HepG2 (cell line): ENCODE results near the gene IGIP. TPM values are rescaled to one million over a fixed set of nuclear protein-coding genes. Genes with fewer than 3 reads are reported as not detected.

Experiments used
- AFF4 ChIP-seq: sonication (generic); formaldehyde crosslinking; IDR thresholded peaks from 2 replicates; pipeline ENCODE4 v1.4.0; 2020; ENCODE audit warnings: missing genetic modification reagents
- ATF7-NPFF ChIP-seq: sonication (generic); formaldehyde crosslinking; IDR thresholded peaks from 2 replicates; pipeline ENCODE4 v1.8.1; 2023; ENCODE audit warnings: mild to moderate bottlenecking, low read depth, missing genetic modification reagents, moderate library complexity
- BRF2 ChIP-seq: sonication (generic); formaldehyde crosslinking; IDR thresholded peaks from 2 replicates; pipeline ENCODE4 v1.8.1; 2022; ENCODE audit warnings: mild to moderate bottlenecking, missing genetic modification reagents
- CEBPB ChIP-seq: IDR thresholded peaks from 2 replicates; pipeline ENCODE4 v1.6.1; 2011; ENCODE audit warnings: low read depth, low read length, improper control_type of control experiment, borderline replicate concordance
- DNMT1 ChIP-seq: sonication (generic); formaldehyde crosslinking; IDR thresholded peaks from 2 replicates; pipeline ENCODE4 v1.5.1; 2020; ENCODE audit warnings: mild to moderate bottlenecking, missing genetic modification reagents
- ERF ChIP-seq: IDR thresholded peaks from 2 replicates; pipeline ENCODE4 v1.6.1; 2018; ENCODE audit warnings: missing biosample characterization, missing genetic modification reagents
- EZH2 ChIP-seq: conservative IDR thresholded peaks from 2 replicates; pipeline ENCODE4 v1.6.1; 2012; ENCODE audit warnings: mild to moderate bottlenecking, low read depth, low read length, moderate library complexity
- HNF4A ChIP-seq: sonication (generic); formaldehyde crosslinking; IDR thresholded peaks from 2 replicates; pipeline ENCODE4 v1.4.0; 2020; ENCODE audit warnings: missing genetic modification reagents
- IKZF5 ChIP-seq: IDR thresholded peaks from 2 replicates; pipeline ENCODE4 v1.6.1; 2018; ENCODE audit warnings: missing genetic modification reagents, mild to moderate bottlenecking, missing compliant biosample characterization
- NFAT5 ChIP-seq: sonication (generic); formaldehyde crosslinking; IDR thresholded peaks from 2 replicates; pipeline ENCODE4 v1.4.0; 2020; ENCODE audit warnings: missing genetic modification reagents
- SP2 ChIP-seq: sonication (generic); formaldehyde crosslinking; IDR thresholded peaks from 2 replicates; pipeline ENCODE4 v1.5.1; 2020; ENCODE audit warnings: mild to moderate bottlenecking, missing genetic modification reagents
- TEAD3 ChIP-seq: optimal IDR thresholded peaks from 2 replicates; pipeline ENCODE3; 2016; ENCODE audit warnings: borderline replicate concordance
- YEATS2 ChIP-seq: sonication (generic); formaldehyde crosslinking; IDR thresholded peaks from 2 replicates; pipeline ENCODE4 v1.4.0; 2020; ENCODE audit warnings: missing genetic modification reagents, borderline replicate concordance
- ZNF292 ChIP-seq: sonication (generic); formaldehyde crosslinking; IDR thresholded peaks from 2 replicates; pipeline ENCODE4 v1.8.1; 2022; ENCODE audit warnings: mild to moderate bottlenecking, low read depth, missing genetic modification reagents, borderline replicate concordance
- ZNF296 ChIP-seq: sonication (generic); formaldehyde crosslinking; conservative IDR thresholded peaks from 2 replicates; pipeline ENCODE4 v1.5.0; 2020; ENCODE audit warnings: mild to moderate bottlenecking, missing genetic modification reagents
- ZNF564 ChIP-seq: sonication (generic); formaldehyde crosslinking; IDR thresholded peaks from 2 replicates; pipeline ENCODE4 v1.8.1; 2023; ENCODE audit warnings: mild to moderate bottlenecking, missing genetic modification reagents
- ZNF768 ChIP-seq: sonication (generic); formaldehyde crosslinking; IDR thresholded peaks from 2 replicates; pipeline ENCODE4 v1.4.0; 2020; ENCODE audit warnings: missing genetic modification reagents
- polyA plus RNA-seq, 8 experiments: library from polyadenylated mRNA; depleted of rRNA in 3 of 8; stranded (reverse) in 7 of 8; unstranded in 1 of 8; fragments of >200 nt; fragmentation: Illumina TruSeq in 4 of 8; extraction: Trizol in 4 of 8; gene quantifications; 2 replicates each; pipeline versions ENCODE4 v1.2.1 to v1.2.3, GENCODE V29; 2011 to 2016; ENCODE audit warnings: low read depth in 4 of 8, missing spikeins in 1 of 8, mixed read lengths in 1 of 8; ENCODE audit not compliant: insufficient read depth in 1 of 8
- total RNA-seq, 5 experiments: library from RNA; depleted of rRNA; stranded (reverse); fragments of >200 nt; fragmentation: Illumina TruSeq; extraction: Trizol; gene quantifications; 2 replicates each; pipeline ENCODE4 v1.2.3, GENCODE V29; 2016; ENCODE audit warnings: low read depth in 1 of 5

Gene IGIP
- total and polyA plus RNA-seq, 2 of the 13 experiments (the other 11 are each of a cell fraction or from before 2014, with no cell fraction given): 1.7 to 2.1 TPM

- TF ChIP-seq ZNF564 (CRISPR knock-in tag) (no peak), ATF7-NPFF (CRISPR knock-in tag) (peak; percentile 68), BRF2 (CRISPR knock-in tag) (no peak), EZH2 (no peak), YEATS2 (no peak), TEAD3 (CRISPR knock-in tag) (no peak), ZNF768 (peak; percentile 3; the same call in 1 of the 2 replicates), DNMT1 (CRISPR knock-in tag) (0 out of 2 replicates have a peak, but pooled peaks have one; percentile 81), CEBPB (no peak), ERF (CRISPR knock-in tag) (no peak), IKZF5 (CRISPR knock-in tag) (no peak), SP2 (CRISPR knock-in tag) (no peak), AFF4 (CRISPR knock-in tag) (no peak), ZNF296 (no peak), ZNF292 (CRISPR knock-in tag) (no peak; the same call in 1 of the 2 replicates), HNF4A (CRISPR knock-in tag) (no peak), NFAT5 (CRISPR knock-in tag) (no peak)
Measured at GRCh38 chr5:140113699-140114263, 12.0 kb upstream of the IGIP start, which contains the start of gene PURA (continued).
